ENCODE results near the gene DNAH10.

The DNAH10 gene

DNA sequence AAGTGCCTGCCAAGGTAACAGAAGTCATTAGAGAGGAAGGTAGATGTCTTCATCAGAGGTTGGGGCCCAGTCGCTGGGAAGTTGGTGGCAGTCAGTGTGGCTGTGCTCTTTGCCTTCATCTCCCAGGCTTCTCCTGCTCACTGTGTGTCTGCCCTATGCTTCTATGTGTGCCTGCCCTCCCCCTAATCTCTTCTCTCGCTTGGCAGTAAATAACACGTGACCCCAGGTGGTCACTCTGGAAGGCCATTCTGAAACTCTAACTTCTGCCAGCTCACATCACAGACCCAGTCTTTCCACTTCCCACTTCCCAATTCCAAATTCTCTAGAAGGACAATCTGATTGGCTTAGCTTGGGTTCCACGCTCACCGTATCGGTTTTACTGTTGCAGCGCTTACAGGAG lies 220.2 kb downstream of the DNAH10 start:
- DNase-seq = no peak
- Histone ChIP-seq H3K4me1 (peaks cover 0 to 15% (median 8%) of the 10 kb centered on the region in 4 donors), H3K9me3 (no peaks in the 10 kb centered on the region), H3K36me3 (peaks cover 0 to 11% (median 0%) of the 10 kb centered on the region in 3 donors), H3K27me3 (no peaks in the 10 kb centered on the region), H3K27ac (no peak overlapping the region), H3K4me3 (no peak overlapping the region)
- intact Hi-C loops (cut with DNase I; ENCODE audit: low total_unique reads) = no loop called here
- TF ChIP-seq, protein P1, sequence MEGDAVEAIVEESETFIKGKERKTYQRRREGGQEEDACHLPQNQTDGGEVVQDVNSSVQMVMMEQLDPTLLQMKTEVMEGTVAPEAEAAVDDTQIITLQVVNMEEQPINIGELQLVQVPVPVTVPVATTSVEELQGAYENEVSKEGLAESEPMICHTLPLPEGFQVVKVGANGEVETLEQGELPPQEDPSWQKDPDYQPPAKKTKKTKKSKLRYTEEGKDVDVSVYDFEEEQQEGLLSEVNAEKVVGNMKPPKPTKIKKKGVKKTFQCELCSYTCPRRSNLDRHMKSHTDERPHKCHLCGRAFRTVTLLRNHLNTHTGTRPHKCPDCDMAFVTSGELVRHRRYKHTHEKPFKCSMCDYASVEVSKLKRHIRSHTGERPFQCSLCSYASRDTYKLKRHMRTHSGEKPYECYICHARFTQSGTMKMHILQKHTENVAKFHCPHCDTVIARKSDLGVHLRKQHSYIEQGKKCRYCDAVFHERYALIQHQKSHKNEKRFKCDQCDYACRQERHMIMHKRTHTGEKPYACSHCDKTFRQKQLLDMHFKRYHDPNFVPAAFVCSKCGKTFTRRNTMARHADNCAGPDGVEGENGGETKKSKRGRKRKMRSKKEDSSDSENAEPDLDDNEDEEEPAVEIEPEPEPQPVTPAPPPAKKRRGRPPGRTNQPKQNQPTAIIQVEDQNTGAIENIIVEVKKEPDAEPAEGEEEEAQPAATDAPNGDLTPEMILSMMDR (IDR thresholded peaks at IDR 0.05) = no peak

DNA sequence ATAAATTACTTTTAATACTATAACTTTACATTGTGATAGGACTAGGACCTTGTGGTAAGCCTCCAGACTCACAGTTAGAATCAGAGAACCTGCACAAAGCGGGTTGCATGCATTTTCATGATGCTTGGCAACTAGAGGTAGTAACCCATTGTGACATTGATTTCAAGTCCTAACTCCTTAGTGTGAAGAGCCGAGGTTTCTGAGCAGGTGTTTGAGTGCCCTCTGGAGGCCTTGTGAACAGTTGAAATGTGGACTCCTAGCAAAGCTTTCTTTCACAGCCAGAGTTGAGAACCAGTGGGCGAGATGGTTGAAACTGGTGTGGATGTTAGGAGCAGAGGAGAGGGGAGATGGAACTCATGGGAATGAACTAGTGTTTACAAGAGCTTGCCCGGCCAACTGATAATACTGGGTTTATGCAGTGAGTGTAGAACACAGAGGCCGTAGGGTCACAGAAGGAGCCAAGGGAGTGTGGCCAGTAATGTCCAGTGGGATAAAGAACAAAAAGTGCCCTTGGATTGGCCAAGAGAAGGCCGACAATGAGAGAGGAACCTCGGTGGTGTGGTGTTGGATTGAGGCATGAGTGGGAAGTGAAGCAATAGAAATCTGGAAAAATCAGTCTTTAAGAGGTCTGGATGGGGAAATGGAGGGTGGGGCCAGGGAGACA lies 221.9 kb downstream of the DNAH10 start:
- Histone ChIP-seq H3K27ac (no peak overlapping the region), H3K9me3 (no peaks in the 10 kb centered on the region), H3K36me3 (peaks cover 5 to 23% (median 11%) of the 10 kb centered on the region in 3 donors), H3K4me3 (no peak overlapping the region), H3K4me1 (peaks cover 0 to 15% (median 8%) of the 10 kb centered on the region in 4 donors), H3K27me3 (no peaks in the 10 kb centered on the region)
- DNase-seq = peak in 1 of 2 donors; percentile 53
- intact Hi-C loops (cut with DNase I; ENCODE audit: low total_unique reads) = no loop called here
- TF ChIP-seq, protein P1 (IDR thresholded peaks at IDR 0.05) = peak; percentile 52 to 57

DNA sequence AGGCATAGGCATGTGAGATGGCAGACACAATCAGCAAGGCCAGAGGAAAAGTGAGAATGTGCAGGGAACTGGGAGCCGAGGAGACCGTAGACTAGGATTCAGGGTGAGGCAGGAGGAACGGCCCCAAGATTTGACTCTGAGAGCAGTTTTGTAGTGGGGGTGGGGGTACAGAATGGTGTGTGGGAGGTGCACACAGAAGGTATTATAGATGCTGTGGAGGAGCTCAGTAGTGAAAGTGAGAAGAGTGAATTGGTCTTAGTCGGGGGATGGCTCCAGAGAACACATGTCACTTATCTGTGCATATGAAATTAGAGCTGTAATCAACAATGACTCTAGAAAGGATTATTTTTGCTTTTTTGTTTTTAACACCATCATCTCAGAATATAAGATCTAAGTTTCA lies 222.8 kb downstream of the DNAH10 start:
- no peak overlapping the region for H3K27ac ChIP-seq
- H3K9me3 ChIP-seq = no peaks in the 10 kb centered on the region
- peaks cover 0 to 15% (median 8%) of the 10 kb centered on the region in 4 donors for H3K4me1 ChIP-seq
- no peak overlapping the region for H3K4me3 ChIP-seq
- TF ChIP-seq, protein P1 (IDR thresholded peaks at IDR 0.05) = no peak
- H3K27me3 ChIP-seq = no peaks in the 10 kb centered on the region
- no peak for DNase-seq
- intact Hi-C loops (cut with DNase I; ENCODE audit: low total_unique reads) = loop anchor here (5.0 kb wide), 1 partner anchor 83 kb away; no protein-coding TSS in a partner anchor
- H3K36me3 ChIP-seq = peaks cover 11 to 27% (median 18%) of the 10 kb centered on the region in 3 donors
